HepG2 (cell line): ENCODE measurements around the gene LNX2. TPM values are rescaled to one million over a fixed set of nuclear protein-coding genes. Genes with fewer than 3 reads are reported as not detected.

Experiments used
- ASH2L ChIP-seq: fragments of 300-600, 200-600 bp; sonication (generic); IDR thresholded peaks from 2 replicates; pipeline ENCODE4 v1.7.0; 2017; ENCODE audit warnings: low read depth, mild to moderate bottlenecking, moderate library complexity, mixed read lengths, low read length; ENCODE audit not compliant: insufficient read length
- BHLHE40 ChIP-seq: IDR thresholded peaks from 2 replicates; pipeline ENCODE4 v1.6.1; 2011; ENCODE audit warnings: low read length, improper control_type of control experiment
- HCFC1 ChIP-seq: fragments of 150-350 bp; IDR thresholded peaks from 2 replicates; pipeline ENCODE4 v1.6.1; 2014; ENCODE audit warnings: low read depth, low read length
- IRF2 ChIP-seq: IDR thresholded peaks from 2 replicates; pipeline ENCODE4 v1.6.1; 2018; ENCODE audit warnings: missing genetic modification reagents, missing compliant biosample characterization
- NR2F1 ChIP-seq, 2 experiments: fragments of 450-650 bp in 1 of 2; formaldehyde crosslinking in 1 of 2; IDR thresholded peaks; 2 replicates each; pipeline versions ENCODE4 v1.5.0 to v1.6.1; 2016 to 2020; ENCODE audit warnings: mild to moderate bottlenecking in 1 of 2, missing compliant biosample characterization in 1 of 2, missing genetic modification reagents in 1 of 2, moderate library complexity in 1 of 2
- RAD51 ChIP-seq: fragments of 450-650 bp; IDR thresholded peaks from 2 replicates; pipeline ENCODE4 v1.6.1; 2016; ENCODE audit warnings: borderline replicate concordance
- SKI ChIP-seq: fragments of 450-650 bp; IDR thresholded peaks from one replicate; pipeline ENCODE4 v1.6.1; 2018; ENCODE audit warnings: mild to moderate bottlenecking; ENCODE audit not compliant: partially characterized antibody
- ZBTB38 ChIP-seq: sonication (generic); formaldehyde crosslinking; IDR thresholded peaks from 2 replicates; pipeline ENCODE4 v1.5.1; 2020; ENCODE audit warnings: mild to moderate bottlenecking, missing genetic modification reagents
- ZNF256 ChIP-seq: sonication (generic); formaldehyde crosslinking; conservative IDR thresholded peaks from 2 replicates; pipeline ENCODE4 v1.4.0; 2020; ENCODE audit warnings: missing genetic modification reagents
- ZNF282 ChIP-seq: fragments of 450-650 bp; IDR thresholded peaks from 2 replicates; pipeline ENCODE4 v1.6.1; 2018; ENCODE audit not compliant: partially characterized antibody
- ZNF441 ChIP-seq: sonication (generic); formaldehyde crosslinking; IDR thresholded peaks from 2 replicates; pipeline ENCODE4 v1.7.0; 2021; ENCODE audit warnings: missing genetic modification reagents, borderline replicate concordance
- ZNF558 ChIP-seq: sonication (generic); formaldehyde crosslinking; IDR thresholded peaks from 2 replicates; pipeline ENCODE4 v1.9.0; 2022; ENCODE audit warnings: mild to moderate bottlenecking, missing genetic modification reagents, borderline replicate concordance
- ZNF746 ChIP-seq: sonication (generic); formaldehyde crosslinking; IDR thresholded peaks from 2 replicates; pipeline ENCODE4 v1.8.0; 2022; ENCODE audit warnings: mild to moderate bottlenecking, missing genetic modification reagents
- polyA plus RNA-seq, 8 experiments: library from polyadenylated mRNA; depleted of rRNA in 3 of 8; stranded (reverse) in 7 of 8; unstranded in 1 of 8; fragments of >200 nt; fragmentation: Illumina TruSeq in 4 of 8; extraction: Trizol in 4 of 8; gene quantifications; 2 replicates each; pipeline versions ENCODE4 v1.2.1 to v1.2.3, GENCODE V29; 2011 to 2016; ENCODE audit warnings: low read depth in 4 of 8, missing spikeins in 1 of 8, mixed read lengths in 1 of 8; ENCODE audit not compliant: insufficient read depth in 1 of 8
- total RNA-seq, 5 experiments: library from RNA; depleted of rRNA; stranded (reverse); fragments of >200 nt; fragmentation: Illumina TruSeq; extraction: Trizol; gene quantifications; 2 replicates each; pipeline ENCODE4 v1.2.3, GENCODE V29; 2016; ENCODE audit warnings: low read depth in 1 of 5
- TF ChIP-seq, protein P1 (sequence below): sonication (generic); formaldehyde crosslinking; IDR thresholded peaks from 2 replicates; pipeline ENCODE4 v1.4.0; 2020; ENCODE audit warnings: missing genetic modification reagents, borderline replicate concordance
- TF ChIP-seq, protein P2 (sequence below): IDR thresholded peaks from 2 replicates; pipeline ENCODE4 v1.6.1; 2016
- TF ChIP-seq, protein P3 (sequence below): sonication (generic); formaldehyde crosslinking; IDR thresholded peaks from 2 replicates; pipeline ENCODE4 v1.9.0; 2021; ENCODE audit warnings: missing genetic modification reagents, borderline replicate concordance
- TF ChIP-seq, protein P4 (sequence below): sonication (generic); formaldehyde crosslinking; IDR thresholded peaks from 2 replicates; pipeline ENCODE4 v1.4.0; 2020; ENCODE audit warnings: mild to moderate bottlenecking, missing genetic modification reagents
- TF ChIP-seq, protein P5 (sequence below): sonication (generic); formaldehyde crosslinking; IDR thresholded peaks from 2 replicates; pipeline ENCODE4 v1.8.1; 2023; ENCODE audit warnings: mild to moderate bottlenecking, missing genetic modification reagents, borderline replicate concordance

The LNX2 gene
- total and polyA plus RNA-seq, 2 of the 13 experiments (the other 11 are each of a cell fraction or from before 2014, with no cell fraction given), result 9.2 to 9.7 TPM

DNA sequence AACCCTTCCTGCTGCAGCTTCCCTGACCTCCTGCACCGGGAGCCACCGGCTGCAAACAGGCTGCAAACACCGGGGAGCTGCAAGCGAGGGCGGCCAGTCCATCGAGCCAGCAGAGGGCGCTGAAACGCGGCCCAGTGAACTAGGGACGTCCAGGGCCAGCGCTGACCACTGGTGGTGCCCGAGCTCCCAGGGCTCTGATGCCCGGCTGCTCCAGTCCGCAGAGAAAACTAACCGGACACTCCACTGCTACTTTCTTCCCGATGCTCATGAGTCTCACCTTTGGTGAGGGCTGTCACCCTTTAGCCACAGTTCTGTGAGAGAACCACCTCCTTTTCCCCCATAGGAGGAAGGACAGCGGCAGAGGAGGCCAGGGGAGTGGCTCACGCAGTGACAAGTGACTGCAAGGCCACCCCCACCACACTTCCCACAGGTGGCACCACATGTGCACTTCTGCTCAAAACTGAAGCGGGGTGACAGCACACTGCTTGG, 87.1 kb downstream of the LNX2 start (continued):
- TF ChIP-seq ZNF441 (CRISPR knock-in tag) (no peak), ZBTB38 (CRISPR knock-in tag) (peak; percentile 79), NR2F1 (CRISPR knock-in tag; IDR thresholded peaks at IDR 0.05) (no peak), RAD51 (no peak), IRF2 (peak; percentile 64), ZNF282 (no peak), HCFC1 (no peak), ASH2L (peak; percentile 24), ZNF746 (CRISPR knock-in tag) (no peak), ZNF558 (CRISPR knock-in tag) (no peak), SKI (no peak), ZNF256 (CRISPR knock-in tag) (no peak), BHLHE40 (0 out of 2 replicates have a peak, but pooled peaks have one; percentile 12)
- TF ChIP-seq, protein P1, sequence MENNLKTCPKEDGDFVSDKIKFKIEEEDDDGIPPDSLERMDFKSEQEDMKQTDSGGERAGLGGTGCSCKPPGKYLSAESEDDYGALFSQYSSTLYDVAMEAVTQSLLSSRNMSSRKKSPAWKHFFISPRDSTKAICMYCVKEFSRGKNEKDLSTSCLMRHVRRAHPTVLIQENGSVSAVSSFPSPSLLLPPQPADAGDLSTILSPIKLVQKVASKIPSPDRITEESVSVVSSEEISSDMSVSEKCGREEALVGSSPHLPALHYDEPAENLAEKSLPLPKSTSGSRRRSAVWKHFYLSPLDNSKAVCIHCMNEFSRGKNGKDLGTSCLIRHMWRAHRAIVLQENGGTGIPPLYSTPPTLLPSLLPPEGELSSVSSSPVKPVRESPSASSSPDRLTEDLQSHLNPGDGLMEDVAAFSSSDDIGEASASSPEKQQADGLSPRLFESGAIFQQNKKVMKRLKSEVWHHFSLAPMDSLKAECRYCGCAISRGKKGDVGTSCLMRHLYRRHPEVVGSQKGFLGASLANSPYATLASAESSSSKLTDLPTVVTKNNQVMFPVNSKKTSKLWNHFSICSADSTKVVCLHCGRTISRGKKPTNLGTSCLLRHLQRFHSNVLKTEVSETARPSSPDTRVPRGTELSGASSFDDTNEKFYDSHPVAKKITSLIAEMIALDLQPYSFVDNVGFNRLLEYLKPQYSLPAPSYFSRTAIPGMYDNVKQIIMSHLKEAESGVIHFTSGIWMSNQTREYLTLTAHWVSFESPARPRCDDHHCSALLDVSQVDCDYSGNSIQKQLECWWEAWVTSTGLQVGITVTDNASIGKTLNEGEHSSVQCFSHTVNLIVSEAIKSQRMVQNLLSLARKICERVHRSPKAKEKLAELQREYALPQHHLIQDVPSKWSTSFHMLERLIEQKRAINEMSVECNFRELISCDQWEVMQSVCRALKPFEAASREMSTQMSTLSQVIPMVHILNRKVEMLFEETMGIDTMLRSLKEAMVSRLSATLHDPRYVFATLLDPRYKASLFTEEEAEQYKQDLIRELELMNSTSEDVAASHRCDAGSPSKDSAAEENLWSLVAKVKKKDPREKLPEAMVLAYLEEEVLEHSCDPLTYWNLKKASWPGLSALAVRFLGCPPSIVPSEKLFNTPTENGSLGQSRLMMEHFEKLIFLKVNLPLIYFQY, result 0 out of 2 replicates have a peak, but pooled peaks have one; percentile 47
- TF ChIP-seq, protein P2, sequence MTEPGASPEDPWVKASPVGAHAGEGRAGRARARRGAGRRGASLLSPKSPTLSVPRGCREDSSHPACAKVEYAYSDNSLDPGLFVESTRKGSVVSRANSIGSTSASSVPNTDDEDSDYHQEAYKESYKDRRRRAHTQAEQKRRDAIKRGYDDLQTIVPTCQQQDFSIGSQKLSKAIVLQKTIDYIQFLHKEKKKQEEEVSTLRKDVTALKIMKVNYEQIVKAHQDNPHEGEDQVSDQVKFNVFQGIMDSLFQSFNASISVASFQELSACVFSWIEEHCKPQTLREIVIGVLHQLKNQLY (CRISPR knock-in tag), result no peak
- TF ChIP-seq, protein P3, sequence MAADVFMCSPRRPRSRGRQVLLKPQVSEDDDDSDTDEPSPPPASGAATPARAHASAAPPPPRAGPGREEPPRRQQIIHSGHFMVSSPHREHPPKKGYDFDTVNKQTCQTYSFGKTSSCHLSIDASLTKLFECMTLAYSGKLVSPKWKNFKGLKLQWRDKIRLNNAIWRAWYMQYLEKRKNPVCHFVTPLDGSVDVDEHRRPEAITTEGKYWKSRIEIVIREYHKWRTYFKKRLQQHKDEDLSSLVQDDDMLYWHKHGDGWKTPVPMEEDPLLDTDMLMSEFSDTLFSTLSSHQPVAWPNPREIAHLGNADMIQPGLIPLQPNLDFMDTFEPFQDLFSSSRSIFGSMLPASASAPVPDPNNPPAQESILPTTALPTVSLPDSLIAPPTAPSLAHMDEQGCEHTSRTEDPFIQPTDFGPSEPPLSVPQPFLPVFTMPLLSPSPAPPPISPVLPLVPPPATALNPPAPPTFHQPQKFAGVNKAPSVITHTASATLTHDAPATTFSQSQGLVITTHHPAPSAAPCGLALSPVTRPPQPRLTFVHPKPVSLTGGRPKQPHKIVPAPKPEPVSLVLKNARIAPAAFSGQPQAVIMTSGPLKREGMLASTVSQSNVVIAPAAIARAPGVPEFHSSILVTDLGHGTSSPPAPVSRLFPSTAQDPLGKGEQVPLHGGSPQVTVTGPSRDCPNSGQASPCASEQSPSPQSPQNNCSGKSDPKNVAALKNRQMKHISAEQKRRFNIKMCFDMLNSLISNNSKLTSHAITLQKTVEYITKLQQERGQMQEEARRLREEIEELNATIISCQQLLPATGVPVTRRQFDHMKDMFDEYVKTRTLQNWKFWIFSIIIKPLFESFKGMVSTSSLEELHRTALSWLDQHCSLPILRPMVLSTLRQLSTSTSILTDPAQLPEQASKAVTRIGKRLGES (CRISPR knock-in tag), result no peak
- TF ChIP-seq, protein P4, sequence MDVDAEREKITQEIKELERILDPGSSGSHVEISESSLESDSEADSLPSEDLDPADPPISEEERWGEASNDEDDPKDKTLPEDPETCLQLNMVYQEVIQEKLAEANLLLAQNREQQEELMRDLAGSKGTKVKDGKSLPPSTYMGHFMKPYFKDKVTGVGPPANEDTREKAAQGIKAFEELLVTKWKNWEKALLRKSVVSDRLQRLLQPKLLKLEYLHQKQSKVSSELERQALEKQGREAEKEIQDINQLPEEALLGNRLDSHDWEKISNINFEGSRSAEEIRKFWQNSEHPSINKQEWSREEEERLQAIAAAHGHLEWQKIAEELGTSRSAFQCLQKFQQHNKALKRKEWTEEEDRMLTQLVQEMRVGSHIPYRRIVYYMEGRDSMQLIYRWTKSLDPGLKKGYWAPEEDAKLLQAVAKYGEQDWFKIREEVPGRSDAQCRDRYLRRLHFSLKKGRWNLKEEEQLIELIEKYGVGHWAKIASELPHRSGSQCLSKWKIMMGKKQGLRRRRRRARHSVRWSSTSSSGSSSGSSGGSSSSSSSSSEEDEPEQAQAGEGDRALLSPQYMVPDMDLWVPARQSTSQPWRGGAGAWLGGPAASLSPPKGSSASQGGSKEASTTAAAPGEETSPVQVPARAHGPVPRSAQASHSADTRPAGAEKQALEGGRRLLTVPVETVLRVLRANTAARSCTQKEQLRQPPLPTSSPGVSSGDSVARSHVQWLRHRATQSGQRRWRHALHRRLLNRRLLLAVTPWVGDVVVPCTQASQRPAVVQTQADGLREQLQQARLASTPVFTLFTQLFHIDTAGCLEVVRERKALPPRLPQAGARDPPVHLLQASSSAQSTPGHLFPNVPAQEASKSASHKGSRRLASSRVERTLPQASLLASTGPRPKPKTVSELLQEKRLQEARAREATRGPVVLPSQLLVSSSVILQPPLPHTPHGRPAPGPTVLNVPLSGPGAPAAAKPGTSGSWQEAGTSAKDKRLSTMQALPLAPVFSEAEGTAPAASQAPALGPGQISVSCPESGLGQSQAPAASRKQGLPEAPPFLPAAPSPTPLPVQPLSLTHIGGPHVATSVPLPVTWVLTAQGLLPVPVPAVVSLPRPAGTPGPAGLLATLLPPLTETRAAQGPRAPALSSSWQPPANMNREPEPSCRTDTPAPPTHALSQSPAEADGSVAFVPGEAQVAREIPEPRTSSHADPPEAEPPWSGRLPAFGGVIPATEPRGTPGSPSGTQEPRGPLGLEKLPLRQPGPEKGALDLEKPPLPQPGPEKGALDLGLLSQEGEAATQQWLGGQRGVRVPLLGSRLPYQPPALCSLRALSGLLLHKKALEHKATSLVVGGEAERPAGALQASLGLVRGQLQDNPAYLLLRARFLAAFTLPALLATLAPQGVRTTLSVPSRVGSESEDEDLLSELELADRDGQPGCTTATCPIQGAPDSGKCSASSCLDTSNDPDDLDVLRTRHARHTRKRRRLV (CRISPR knock-in tag), result no peak
- TF ChIP-seq, protein P5, sequence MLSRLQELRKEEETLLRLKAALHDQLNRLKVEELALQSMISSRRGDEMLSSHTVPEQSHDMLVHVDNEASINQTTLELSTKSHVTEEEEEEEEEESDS (CRISPR knock-in tag), result no peak
